Activated naive CD4-positive, alpha-beta T cell treated with anti-CD3 and anti-CD28 coated beads, Interleukin-2, amount 10 ng/mL, durations not matched to agents 7 days and 5 days (primary cell): ENCODE measurements around the gene LRRC28.

Experiments used
- CTCF ChIA-PET: fragments of 350-600 bp; sonication (Branson Sonifier 250); formaldehyde crosslinking; loops from one replicate; lab custom pipeline; 2021; ENCODE audit warnings: antibody characterized with exemption; lab: Charles Lee
- DNase-seq: peaks from one replicate; pipeline ENCODE4 v3.0.0-alpha.2; 2020
- H3K27ac Mint-ChIP-seq: one replicate; pipeline ENCODE4 v1.8.0; 2021; ENCODE audit warnings: mild to moderate bottlenecking, moderate library complexity, mixed read lengths
- H3K27me3 Mint-ChIP-seq: one replicate; pipeline ENCODE4 v1.8.0; 2021; ENCODE audit warnings: mild to moderate bottlenecking, mixed read lengths
- H3K36me3 Mint-ChIP-seq: one replicate; pipeline ENCODE4 v1.8.0; 2021; ENCODE audit warnings: mixed read lengths
- H3K4me1 Mint-ChIP-seq: one replicate; pipeline ENCODE4 v1.8.0; 2021; ENCODE audit warnings: mixed read lengths
- H3K4me3 Mint-ChIP-seq: one replicate; pipeline ENCODE4 v1.8.0; 2021; ENCODE audit warnings: mild to moderate bottlenecking, moderate library complexity, mixed read lengths
- H3K9me3 Mint-ChIP-seq: one replicate; pipeline ENCODE4 v1.8.0; 2021; ENCODE audit warnings: mixed read lengths

The LRRC28 gene

DNA sequence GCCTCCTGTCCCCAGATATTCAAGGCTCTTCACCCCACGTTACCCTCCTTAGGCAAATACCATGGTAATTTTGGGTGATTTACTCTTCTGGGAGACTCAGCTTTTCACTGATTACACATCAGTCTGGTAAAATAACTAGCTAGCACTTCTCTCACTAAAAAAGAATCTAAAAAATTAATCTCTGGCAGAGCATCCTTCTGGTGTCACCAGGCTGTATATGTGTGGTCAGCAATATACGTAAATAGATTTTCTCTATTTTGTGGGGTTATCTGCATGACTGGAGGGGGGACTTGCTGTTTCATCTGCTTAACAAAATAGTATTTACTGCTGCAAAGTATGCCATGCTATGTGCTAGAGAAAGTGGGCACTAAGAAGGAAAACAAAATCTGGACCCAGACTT lies 45.1 kb downstream of the LRRC28 start:
- Mint-ChIP-seq H3K27ac (no peak overlapping the region), H3K4me3 (no peak overlapping the region), H3K36me3 (peaks cover 21% of the 10 kb centered on the region), H3K9me3 (peaks cover 13% of the 10 kb centered on the region), H3K27me3 (no peaks in the 10 kb centered on the region), H3K4me1 (peaks cover 3% of the 10 kb centered on the region)
- CTCF ChIA-PET = interaction anchor here (2.4 kb wide), 1 partner anchor 9 kb away, joined by 9 read pairs; no protein-coding TSS in a partner anchor
- no peak for DNase-seq

DNA sequence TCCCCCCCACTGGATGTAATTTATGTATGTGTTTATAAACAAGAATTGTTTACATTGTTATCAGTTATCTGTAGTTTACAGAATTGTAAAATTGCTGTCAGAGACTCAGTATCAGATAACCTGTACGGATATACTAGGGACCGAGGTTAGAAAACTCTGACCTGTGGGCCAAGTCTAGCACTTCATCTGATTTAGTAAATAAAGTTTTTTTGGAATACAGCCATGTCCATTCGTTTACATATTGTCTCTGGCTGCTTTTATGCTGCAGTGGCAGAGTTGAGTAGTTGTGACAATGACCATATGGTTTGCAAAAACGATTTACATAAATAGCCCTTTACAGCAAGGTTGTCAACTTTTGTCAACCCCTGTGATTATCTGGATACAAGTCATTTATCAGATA lies 52.6 kb downstream of the LRRC28 start:
- no peak for DNase-seq
- Mint-ChIP-seq H3K4me1 (no peaks in the 10 kb centered on the region), H3K27ac (no peak overlapping the region), H3K36me3 (no peaks in the 10 kb centered on the region), H3K27me3 (no peaks in the 10 kb centered on the region), H3K9me3 (no peaks in the 10 kb centered on the region), H3K4me3 (no peak overlapping the region)
- CTCF ChIA-PET = no interaction called here

DNA sequence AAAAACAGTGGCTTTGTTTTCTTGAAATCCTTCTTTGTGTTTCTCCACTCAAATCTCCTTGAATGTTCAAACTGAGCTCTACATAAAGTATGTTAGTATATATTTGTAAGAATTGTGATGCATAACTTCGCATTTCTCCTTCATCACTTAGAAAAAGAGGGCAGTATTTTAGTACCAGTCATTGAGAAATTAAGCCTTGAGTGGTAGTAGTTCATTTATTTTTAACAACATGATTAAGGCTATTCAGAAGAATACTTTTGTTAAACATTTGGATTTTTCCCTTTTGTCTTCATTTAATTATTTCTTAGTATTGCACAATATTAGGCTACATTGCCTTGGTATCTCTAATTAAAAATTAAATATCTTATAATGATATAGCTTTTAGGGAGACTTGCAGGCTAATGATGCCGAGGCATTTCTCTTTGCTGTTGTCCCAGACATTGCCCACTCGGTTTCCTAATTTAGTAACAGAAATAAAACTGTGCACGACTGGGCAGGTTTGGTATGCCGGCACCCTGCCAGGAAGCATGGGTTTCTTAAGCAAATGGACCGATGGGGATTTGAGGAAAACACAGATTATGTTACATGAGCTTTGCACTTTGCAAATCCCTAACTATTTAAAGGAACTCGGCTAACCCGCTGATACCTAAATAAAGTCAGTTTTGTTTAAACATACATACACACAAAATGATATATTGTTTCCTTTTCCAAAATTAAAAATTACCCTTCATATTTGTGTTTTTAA lies 54.7 kb downstream of the LRRC28 start:
- DNase-seq = no peak
- no peaks in the 10 kb centered on the region for H3K9me3 Mint-ChIP-seq

DNA sequence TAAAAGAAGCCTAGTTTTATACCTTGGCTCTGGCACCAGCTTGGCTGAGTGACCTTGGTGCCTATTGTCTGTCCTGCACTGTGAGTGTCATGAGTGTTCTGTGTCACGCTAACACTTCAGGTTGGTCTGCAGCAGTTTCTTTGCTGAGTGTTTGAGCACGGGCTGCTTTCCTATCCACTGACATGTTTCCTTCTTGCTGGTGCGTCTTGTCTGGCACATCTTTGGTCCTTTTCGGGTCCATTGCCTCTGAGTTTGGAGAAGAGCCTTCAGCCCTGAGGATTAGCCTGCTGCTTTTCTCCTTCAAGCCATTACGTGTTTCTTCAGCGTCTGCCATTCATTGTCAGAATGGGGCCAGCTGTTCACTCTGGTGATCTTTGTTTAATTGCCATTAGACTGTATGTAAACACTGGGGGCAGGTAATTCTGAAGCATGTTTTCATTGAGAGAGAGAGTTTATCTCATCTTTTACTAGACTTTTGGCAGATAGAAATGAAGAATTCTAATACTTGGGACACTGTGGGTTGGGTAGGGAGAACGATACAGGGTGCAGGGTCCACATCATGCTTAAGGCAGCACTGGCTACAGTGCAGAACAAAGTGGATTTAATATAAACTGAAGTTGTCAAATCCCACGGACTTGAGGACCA lies 55.5 kb downstream of the LRRC28 start:
- H3K27me3 Mint-ChIP-seq = no peaks in the 10 kb centered on the region
- no peaks in the 10 kb centered on the region for H3K9me3 Mint-ChIP-seq
- no peak overlapping the region for H3K27ac Mint-ChIP-seq
- H3K4me3 Mint-ChIP-seq = no peak overlapping the region
- no peaks in the 10 kb centered on the region for H3K36me3 Mint-ChIP-seq
- no peaks in the 10 kb centered on the region for H3K4me1 Mint-ChIP-seq
- CTCF ChIA-PET = no interaction called here
- DNase-seq = no peak

More for the DNA sequence above, 54.7 kb downstream of the LRRC28 start:
- Mint-ChIP-seq H3K4me1 (no peaks in the 10 kb centered on the region), H3K4me3 (no peak overlapping the region), H3K27me3 (no peaks in the 10 kb centered on the region), H3K27ac (no peak overlapping the region), H3K36me3 (no peaks in the 10 kb centered on the region)
- CTCF ChIA-PET = interaction anchor here (0.8 to 1.2 kb wide), 2 partner anchors 29 to 34 kb away, joined by 3 to 4 read pairs; no protein-coding TSS in a partner anchor

DNA sequence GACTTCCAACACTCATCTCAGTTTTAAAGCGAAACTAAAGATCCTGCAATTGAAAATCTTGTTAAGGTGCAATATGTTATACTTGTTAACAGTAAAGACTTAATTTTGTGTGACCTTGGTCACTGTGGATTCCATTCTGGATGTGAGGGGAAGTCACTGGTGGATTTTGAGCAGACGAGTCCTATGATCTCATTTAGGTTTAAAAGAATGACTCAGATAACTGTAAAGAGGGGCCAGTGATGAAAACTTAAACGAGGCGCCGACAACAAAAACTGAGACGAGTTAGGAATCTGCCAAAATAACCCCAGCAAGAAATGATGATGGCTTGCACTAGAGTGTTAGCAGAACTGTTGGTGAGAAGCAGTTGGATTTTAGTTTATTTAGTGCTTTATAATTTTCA lies 56.5 kb downstream of the LRRC28 start:
- H3K27me3 Mint-ChIP-seq = no peaks in the 10 kb centered on the region
- no peaks in the 10 kb centered on the region for H3K4me1 Mint-ChIP-seq
- H3K27ac Mint-ChIP-seq = no peak overlapping the region
- H3K4me3 Mint-ChIP-seq = no peak overlapping the region
- CTCF ChIA-PET = no interaction called here
- no peak for DNase-seq
- no peaks in the 10 kb centered on the region for H3K36me3 Mint-ChIP-seq
- H3K9me3 Mint-ChIP-seq = peaks cover 2% of the 10 kb centered on the region

DNA sequence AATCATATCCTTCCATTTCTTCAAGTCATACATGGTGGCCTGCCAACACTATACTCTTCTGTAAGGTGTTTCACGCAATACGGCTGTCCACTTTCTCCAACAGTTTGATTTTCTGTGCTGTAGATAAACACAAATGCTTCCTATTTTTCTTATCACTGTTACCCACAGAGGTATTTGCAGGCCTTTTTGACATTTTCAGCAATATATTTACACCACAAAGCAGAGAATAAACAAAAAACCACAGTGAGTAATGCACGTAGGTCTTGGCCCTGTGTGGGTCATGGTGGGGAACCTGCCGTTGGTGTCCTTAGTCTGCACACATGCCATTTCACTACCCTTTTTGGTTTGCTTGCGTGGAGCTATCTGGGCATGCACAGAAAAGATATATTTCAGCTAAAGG lies 59.5 kb downstream of the LRRC28 start:
- H3K36me3 Mint-ChIP-seq = no peaks in the 10 kb centered on the region
- peaks cover 6% of the 10 kb centered on the region for H3K9me3 Mint-ChIP-seq
- CTCF ChIA-PET = no interaction called here
- H3K27me3 Mint-ChIP-seq = no peaks in the 10 kb centered on the region
- no peak for DNase-seq
- no peak overlapping the region for H3K4me3 Mint-ChIP-seq
- no peaks in the 10 kb centered on the region for H3K4me1 Mint-ChIP-seq
- no peak overlapping the region for H3K27ac Mint-ChIP-seq

DNA sequence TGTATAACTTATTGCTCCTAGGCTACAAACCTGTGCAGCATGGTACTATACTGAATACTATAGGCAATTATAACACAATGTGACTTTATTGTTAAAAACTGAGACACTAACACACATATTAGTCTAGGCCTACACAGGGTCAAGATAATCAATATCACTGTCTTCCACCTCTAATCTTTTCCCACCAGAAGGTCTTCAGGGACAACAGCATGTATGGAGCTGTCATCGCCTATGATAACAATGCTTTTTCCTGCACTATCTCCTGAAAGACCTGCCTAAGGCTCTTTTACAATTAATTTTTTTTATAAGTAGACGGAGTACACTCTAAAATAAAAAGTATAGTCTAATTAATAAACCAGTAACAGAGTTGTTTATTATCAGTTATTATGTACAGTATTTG lies 60.9 kb downstream of the LRRC28 start:
- peaks cover 6% of the 10 kb centered on the region for H3K9me3 Mint-ChIP-seq
- no peak overlapping the region for H3K27ac Mint-ChIP-seq
- H3K36me3 Mint-ChIP-seq = no peaks in the 10 kb centered on the region
- H3K4me1 Mint-ChIP-seq = no peaks in the 10 kb centered on the region
- no peak for DNase-seq
- CTCF ChIA-PET = no interaction called here
- H3K27me3 Mint-ChIP-seq = no peaks in the 10 kb centered on the region
- H3K4me3 Mint-ChIP-seq = no peak overlapping the region

DNA sequence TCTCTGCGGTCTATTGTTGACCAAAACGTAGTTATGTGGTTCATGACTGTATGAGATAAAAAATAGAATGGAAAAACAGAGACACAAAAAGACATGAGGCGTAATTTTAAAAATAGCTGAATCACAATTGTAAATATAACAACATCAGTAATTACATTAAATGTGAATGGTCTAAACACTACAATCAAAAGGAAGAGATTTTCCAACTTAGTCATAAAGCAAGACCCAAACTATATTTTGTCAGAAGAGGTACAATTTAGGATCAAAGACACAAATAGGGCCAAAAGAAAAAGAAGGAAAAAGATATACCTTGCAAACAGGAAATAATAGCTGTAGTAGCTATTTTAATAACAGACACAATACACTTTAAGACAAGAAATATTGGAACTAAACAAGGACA lies 61.5 kb downstream of the LRRC28 start:
- no peak for DNase-seq
- H3K4me3 Mint-ChIP-seq = no peak overlapping the region
- no peak overlapping the region for H3K27ac Mint-ChIP-seq

DNA sequence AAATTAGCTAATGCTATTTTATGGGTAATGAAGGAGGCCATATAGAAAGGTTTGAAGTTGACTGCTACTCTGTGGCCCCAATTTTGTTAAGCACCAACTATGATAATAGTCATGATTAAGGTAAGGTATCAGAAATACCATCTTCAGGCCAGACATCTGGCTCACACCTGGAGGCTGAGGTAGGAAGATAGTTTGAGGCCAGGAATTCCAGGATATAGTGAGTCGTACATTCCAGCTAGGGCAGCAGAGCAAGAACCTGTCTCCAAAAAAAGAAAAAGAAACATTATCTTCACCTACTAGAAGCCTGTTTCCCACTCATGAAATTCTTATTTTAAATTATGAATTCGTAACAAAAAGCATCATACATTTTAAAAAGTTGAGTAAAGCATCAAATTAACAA lies 64.4 kb downstream of the LRRC28 start:
- Mint-ChIP-seq H3K27ac (no peak overlapping the region), H3K4me1 (no peaks in the 10 kb centered on the region), H3K36me3 (no peaks in the 10 kb centered on the region), H3K4me3 (no peak overlapping the region), H3K9me3 (peaks cover 6% of the 10 kb centered on the region), H3K27me3 (no peaks in the 10 kb centered on the region)
- CTCF ChIA-PET = no interaction called here
- DNase-seq = no peak

More for the DNA sequence above, 61.5 kb downstream of the LRRC28 start:
- Mint-ChIP-seq H3K36me3 (no peaks in the 10 kb centered on the region), H3K27me3 (no peaks in the 10 kb centered on the region), H3K4me1 (no peaks in the 10 kb centered on the region), H3K9me3 (peaks cover 6% of the 10 kb centered on the region)
- CTCF ChIA-PET = no interaction called here

DNA sequence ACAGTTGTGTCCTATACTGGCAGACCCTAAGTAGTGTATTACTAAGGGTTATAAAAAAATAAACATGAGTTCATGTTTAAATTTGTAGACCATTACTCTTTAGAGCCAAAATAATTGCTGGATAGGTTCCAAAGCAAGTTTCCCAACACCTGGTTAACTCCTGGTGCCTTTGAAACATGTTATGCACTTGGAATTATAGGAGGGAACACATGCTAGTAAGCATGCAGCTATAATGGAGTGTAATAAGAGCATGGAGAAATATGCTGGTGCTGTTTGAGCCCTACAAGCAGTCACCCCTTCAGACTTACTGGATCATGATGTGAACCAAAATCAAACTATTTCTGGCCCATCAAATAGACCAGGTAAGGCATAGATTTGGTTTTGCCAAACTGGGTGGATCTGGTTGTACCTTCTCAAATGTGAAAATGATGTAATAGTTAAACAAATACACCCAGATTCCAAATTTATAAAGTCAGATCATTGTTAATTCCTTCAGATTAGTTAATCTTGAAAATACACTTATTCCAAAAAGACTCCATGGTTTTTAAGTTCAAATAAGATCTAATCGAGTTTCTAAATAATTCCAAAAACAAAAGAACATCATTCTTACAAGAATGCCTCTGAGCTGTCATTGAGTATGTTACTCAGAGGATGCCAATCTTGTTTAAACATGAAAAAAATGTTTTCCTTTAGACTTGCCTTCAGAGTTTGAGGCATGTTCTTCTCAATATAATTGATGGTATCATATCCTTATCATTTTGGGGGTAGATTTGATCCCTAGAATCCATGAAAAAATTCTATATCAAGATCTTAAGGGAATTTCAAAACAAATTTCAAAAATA lies 69.3 kb downstream of the LRRC28 start:
- H3K27ac Mint-ChIP-seq = no peak overlapping the region
- H3K4me1 Mint-ChIP-seq = no peaks in the 10 kb centered on the region
- no peaks in the 10 kb centered on the region for H3K27me3 Mint-ChIP-seq
- no peaks in the 10 kb centered on the region for H3K9me3 Mint-ChIP-seq
- H3K36me3 Mint-ChIP-seq = no peaks in the 10 kb centered on the region
- H3K4me3 Mint-ChIP-seq = no peak overlapping the region
- no peak for DNase-seq
- CTCF ChIA-PET = no interaction called here

DNA sequence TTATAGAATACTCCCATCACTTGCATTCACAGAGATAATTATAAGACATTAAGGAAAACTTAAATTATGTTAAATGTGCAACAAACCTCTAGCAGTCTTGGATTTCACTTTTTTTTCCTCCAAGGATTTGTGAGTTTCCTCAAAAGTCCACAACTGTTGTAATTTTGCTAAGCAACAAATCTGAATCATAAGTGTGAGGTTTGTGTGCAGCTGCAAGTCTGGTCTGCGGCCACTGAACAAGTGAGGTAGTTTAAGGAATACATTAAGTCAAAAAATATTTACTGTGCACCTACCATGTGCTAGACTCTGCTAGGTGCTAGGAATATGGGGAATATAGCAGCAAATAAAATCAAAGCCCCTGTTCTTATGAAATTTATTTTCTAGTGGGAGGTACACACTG lies 70.2 kb downstream of the LRRC28 start:
- DNase-seq = no peak
- H3K27ac Mint-ChIP-seq = no peak overlapping the region
- H3K27me3 Mint-ChIP-seq = no peaks in the 10 kb centered on the region
- CTCF ChIA-PET = no interaction called here
- no peaks in the 10 kb centered on the region for H3K36me3 Mint-ChIP-seq
- no peak overlapping the region for H3K4me3 Mint-ChIP-seq
- no peaks in the 10 kb centered on the region for H3K9me3 Mint-ChIP-seq
- no peaks in the 10 kb centered on the region for H3K4me1 Mint-ChIP-seq

DNA sequence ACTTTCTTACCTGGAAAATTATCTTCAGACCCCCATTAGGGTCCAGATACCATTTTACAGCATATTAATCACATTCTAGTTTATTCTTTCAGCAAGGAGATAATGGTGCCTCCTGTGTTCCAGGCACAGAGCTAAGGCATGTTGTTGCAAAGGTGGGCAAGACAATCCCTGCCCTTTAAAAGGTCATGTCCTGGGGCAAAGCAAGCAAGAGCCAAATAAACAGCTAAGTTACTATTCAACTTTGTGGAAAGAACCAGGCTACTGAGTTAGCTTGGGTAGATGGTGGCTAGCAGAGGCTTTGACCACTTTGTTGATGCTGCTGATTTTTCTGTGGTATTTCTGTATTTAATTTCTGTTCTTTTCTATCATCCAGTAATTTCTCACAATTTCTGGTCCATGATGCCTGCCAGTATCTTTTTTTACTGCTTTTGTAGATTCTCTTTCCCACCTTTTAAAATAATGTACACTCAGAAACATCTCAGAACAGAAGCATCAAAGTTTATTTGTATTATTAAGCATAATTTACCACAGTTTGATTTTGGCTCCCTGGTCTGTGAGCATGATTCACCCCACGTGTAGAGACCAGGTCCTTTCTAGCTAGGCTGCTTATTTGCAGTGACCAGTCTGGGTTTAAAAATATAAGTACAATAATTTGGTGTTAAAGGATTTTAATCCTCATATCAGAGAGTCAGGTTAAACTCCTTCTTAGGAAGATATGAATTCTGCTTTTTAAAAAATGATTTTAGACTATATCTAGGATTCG lies 71.5 kb downstream of the LRRC28 start:
- DNase-seq = no peak
- Mint-ChIP-seq H3K4me1 (no peaks in the 10 kb centered on the region), H3K27ac (no peak overlapping the region), H3K36me3 (no peaks in the 10 kb centered on the region), H3K4me3 (no peak overlapping the region), H3K27me3 (no peaks in the 10 kb centered on the region), H3K9me3 (no peaks in the 10 kb centered on the region)
- CTCF ChIA-PET = no interaction called here

DNA sequence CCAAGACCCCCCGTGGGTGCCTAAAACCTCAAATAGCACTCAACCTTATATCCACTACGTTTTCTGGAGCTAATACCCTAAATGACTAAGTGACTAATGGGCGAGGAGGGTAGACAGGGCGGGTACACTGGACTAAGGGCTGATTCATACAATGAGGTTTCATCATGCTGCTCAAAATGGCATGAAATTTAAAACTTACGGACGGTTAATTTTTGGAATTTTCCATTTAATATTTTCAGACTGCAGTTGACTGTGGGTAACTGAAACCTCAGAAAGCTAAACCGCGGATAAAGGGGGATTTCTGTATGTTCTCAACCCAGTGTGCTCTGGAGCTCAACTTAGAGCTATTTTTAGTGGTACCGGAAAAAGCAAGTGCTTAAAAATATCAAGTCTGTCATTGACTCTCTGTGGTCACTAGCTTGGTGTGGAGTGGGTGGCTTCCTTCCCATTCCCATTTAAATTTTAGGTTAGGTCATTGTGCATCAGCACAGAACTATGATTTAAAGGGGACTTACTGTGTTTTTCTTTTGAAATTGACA lies 72.9 kb downstream of the LRRC28 start:
- no peak overlapping the region for H3K4me3 Mint-ChIP-seq

DNA sequence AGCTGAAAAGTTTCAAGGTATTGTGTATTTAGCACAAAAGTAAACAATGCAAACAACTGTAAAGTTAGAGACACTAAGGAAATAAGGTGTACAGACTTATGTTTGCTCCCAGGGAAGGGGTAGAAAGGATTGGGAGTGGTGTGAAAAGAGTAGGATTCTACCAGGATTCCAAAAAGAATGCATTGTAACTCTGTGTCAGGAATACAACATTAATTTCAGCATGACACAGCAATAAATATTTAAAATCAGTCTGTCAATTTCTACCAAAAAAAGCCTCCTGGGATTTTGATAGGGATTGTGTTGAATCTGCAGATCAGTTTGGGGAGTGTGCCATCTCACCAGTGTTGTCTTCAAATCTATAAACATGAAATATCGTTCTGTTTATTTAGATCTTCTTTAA lies 73.4 kb downstream of the LRRC28 start:
- H3K27me3 Mint-ChIP-seq = no peaks in the 10 kb centered on the region
- H3K9me3 Mint-ChIP-seq = no peaks in the 10 kb centered on the region
- CTCF ChIA-PET = no interaction called here
- no peaks in the 10 kb centered on the region for H3K36me3 Mint-ChIP-seq
- H3K4me3 Mint-ChIP-seq = no peak overlapping the region
- no peak for DNase-seq
- no peaks in the 10 kb centered on the region for H3K4me1 Mint-ChIP-seq
- no peak overlapping the region for H3K27ac Mint-ChIP-seq

More for the DNA sequence above, 72.9 kb downstream of the LRRC28 start:
- Mint-ChIP-seq H3K27me3 (no peaks in the 10 kb centered on the region), H3K4me1 (no peaks in the 10 kb centered on the region), H3K27ac (no peak overlapping the region), H3K36me3 (no peaks in the 10 kb centered on the region), H3K9me3 (no peaks in the 10 kb centered on the region)
- no peak for DNase-seq
- CTCF ChIA-PET = no interaction called here
